Ammon's horn (tissue), 1 donor: ENCODE data around the gene XG.

Experiments used
- DNase-seq: peaks from one replicate; pipeline ENCODE4 v3.0.0-alpha.2; 2016; ENCODE audit warnings: low spot score

Gene XG

GRCh38 chrX:2820136-2820771 lies 68.4 kb downstream of the XG start:
- no peak for DNase-seq

- DNase-seq: no peak
Measured at GRCh38 chrX:2823795-2824386, 72.1 kb downstream of the XG start.

GRCh38 chrX:2824886-2825285 lies 73.0 kb downstream of the XG start:
- no peak for DNase-seq

GRCh38 chrX:2828344-2828958 lies 76.6 kb downstream of the XG start, which contains the start of gene GYG2:
Gene GYG2 (plus strand): TSS chrX:2828930. CDS start chrX:2830189, 1,259 bp downstream.
- no peak for DNase-seq

- no peak for DNase-seq
Measured at GRCh38 chrX:2828959-2829411, 77.1 kb downstream of the XG start.

GRCh38 chrX:2829469-2830246 lies 77.8 kb downstream of the XG start:
- no peak for DNase-seq

- no peak for DNase-seq
Measured at GRCh38 chrX:2831471-2832228, 79.8 kb downstream of the XG start.

GRCh38 chrX:2837961-2838360 lies 86.1 kb downstream of the XG start:
- DNase-seq: no peak

- no peak for DNase-seq
Measured at GRCh38 chrX:2840961-2841360, 89.1 kb downstream of the XG start.

GRCh38 chrX:2841537-2841936 lies 89.7 kb downstream of the XG start:
- no peak for DNase-seq

GRCh38 chrX:2846992-2847391 lies 95.2 kb downstream of the XG start:
- no peak for DNase-seq

GRCh38 chrX:2848871-2849301 lies 97.0 kb downstream of the XG start:
- no peak for DNase-seq

GRCh38 chrX:2854918-2855317 lies 103.1 kb downstream of the XG start:
- DNase-seq: no peak

GRCh38 chrX:2855761-2856160 lies 103.9 kb downstream of the XG start:
- DNase-seq: no peak

- no peak for DNase-seq
Measured at GRCh38 chrX:2857566-2857965, 105.7 kb downstream of the XG start.

GRCh38 chrX:2859197-2859797 lies 107.5 kb downstream of the XG start:
- DNase-seq: no peak

- DNase-seq: no peak
Measured at GRCh38 chrX:2862404-2862803, 110.6 kb downstream of the XG start.

GRCh38 chrX:2863646-2864045 lies 111.8 kb downstream of the XG start:
- DNase-seq: no peak
